Immature natural killer cell (primary cell): ENCODE data around the gene TP63. TPM values are rescaled to one million over a fixed set of nuclear protein-coding genes. Genes with fewer than 3 reads are reported as not detected.
"Not testable (repeated sequence)": the region's sequence is repeated elsewhere in the genome, so short reads cannot be mapped to it uniquely, and the experiment has no call there.

ENCODE experiments used
- DNase-seq, 3 donors: peaks; one replicate each; pipeline ENCODE4 v3.0.0; 2022; ENCODE audit warnings: mixed read lengths in 1 of 3
- H3K27ac Mint-ChIP-seq, 6 donors: one replicate each; pipeline ENCODE4 v1.8.0; 2020; ENCODE audit warnings: mixed read lengths in 6 of 6, mild to moderate bottlenecking in 5 of 6, inconsistent platforms in 4 of 6, moderate library complexity in 3 of 6
- H3K27me3 Mint-ChIP-seq, 3 donors: one replicate each; pipeline ENCODE4 v1.8.0; 2020 to 2021; ENCODE audit warnings: low read depth in 3 of 3, mild to moderate bottlenecking in 3 of 3, mixed read lengths in 3 of 3, moderate library complexity in 3 of 3, inconsistent platforms in 1 of 3
- H3K36me3 Mint-ChIP-seq, 3 donors: one replicate each; pipeline ENCODE4 v1.8.0; 2020; ENCODE audit warnings: mixed read lengths in 3 of 3, inconsistent platforms in 2 of 3, mild to moderate bottlenecking in 2 of 3
- H3K4me1 Mint-ChIP-seq, 2 donors: one replicate each; pipeline ENCODE4 v1.8.0; 2020; ENCODE audit warnings: inconsistent platforms in 2 of 2, mild to moderate bottlenecking in 2 of 2, mixed read lengths in 2 of 2, moderate library complexity in 1 of 2
- H3K4me3 Mint-ChIP-seq, 5 donors: one replicate each; pipeline ENCODE4 v1.8.0; 2020; ENCODE audit warnings: mild to moderate bottlenecking in 5 of 5, mixed read lengths in 5 of 5, inconsistent platforms in 3 of 5, moderate library complexity in 3 of 5
- H3K9me3 Mint-ChIP-seq, 6 donors: one replicate each; pipeline ENCODE4 v1.8.0; 2020; ENCODE audit warnings: mild to moderate bottlenecking in 6 of 6, mixed read lengths in 6 of 6, inconsistent platforms in 4 of 6, moderate library complexity in 3 of 6
- polyA plus RNA-seq, 3 donors: library from polyadenylated mRNA; unstranded; fragments of 300-500 nt; fragmentation: Illumina TruSeq; gene quantifications; one replicate each; pipeline ENCODE4 v1.2.3, GENCODE V29; 2021

Gene TP63
- polyA plus RNA-seq, 3 donors from 2014 or later, result not detected

DNA sequence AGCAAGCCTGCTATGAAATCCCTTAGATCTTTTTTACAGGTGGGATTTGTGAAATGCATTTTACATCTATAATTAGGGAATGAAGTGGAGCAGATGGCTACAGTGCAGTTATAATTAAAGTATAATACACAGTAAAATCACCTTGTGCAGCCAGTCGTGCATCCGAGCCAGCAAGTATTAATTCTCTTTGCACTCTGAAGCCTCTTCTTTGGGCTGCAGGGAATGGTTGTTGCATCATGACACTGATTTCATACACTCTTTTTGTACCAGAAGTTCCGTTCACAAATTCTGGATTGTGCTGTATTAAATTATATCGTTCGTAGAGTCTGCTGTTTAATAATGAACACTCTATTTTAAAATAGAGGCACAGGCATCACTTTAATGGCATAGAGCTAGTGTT is 28.7 kb upstream of the TP63 start:
- DNase-seq, result no peak
- Mint-ChIP-seq H3K27me3 (no peaks in the 10 kb centered on the region), H3K9me3 (peaks cover 0 to 4% (median 2%) of the 10 kb centered on the region in 6 donors), H3K4me1 (no peaks in the 10 kb centered on the region), H3K4me3 (no peak overlapping the region), H3K36me3 (no peaks in the 10 kb centered on the region), H3K27ac (no peak overlapping the region)

DNA sequence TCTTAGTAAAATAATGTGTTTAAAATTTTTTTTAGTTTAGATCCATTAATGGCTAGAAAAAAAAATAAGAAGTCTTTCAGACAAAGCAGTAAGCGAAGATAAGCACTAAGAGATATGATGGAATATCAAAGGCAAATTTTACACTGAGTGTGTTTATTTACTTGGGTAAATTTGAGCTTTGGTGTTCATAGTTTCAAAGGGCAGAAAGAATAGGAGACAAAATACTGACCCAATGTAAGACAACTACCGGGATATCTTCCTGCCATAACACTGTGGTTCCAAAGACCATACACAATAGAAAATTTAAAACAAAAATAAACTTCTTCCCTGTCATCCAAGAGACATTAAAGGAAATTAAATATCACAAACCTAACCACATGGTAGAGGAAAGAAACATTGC is 25.5 kb upstream of the TP63 start:
- Mint-ChIP-seq H3K27me3 (peaks cover 0 to 3% (median 0%) of the 10 kb centered on the region in 3 donors), H3K27ac (no peak overlapping the region), H3K36me3 (no peaks in the 10 kb centered on the region), H3K4me3 (no peak overlapping the region), H3K4me1 (no peaks in the 10 kb centered on the region), H3K9me3 (peaks cover 0 to 4% (median 2%) of the 10 kb centered on the region in 6 donors)
- no peak for DNase-seq

DNA sequence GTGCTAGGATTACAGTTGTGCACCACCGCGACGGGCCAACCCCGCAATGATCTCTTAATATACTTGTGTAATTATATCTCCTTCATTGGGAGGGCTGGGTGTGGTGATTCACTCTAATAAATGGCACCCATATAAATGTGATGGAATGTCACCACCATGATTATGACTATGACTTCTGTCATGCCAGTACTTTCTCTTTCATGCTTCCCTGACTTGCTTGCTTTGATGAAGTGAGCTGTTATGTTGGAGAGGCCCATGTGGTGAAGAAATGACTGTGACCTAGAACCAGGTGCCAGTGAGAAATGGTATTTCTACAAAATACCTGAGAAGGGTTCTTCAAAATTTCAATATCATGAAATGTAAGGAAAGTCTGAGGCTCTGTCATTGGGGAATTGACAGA is 24.4 kb upstream of the TP63 start:
- Mint-ChIP-seq H3K36me3 (no peaks in the 10 kb centered on the region), H3K27me3 (peaks cover 0 to 3% (median 0%) of the 10 kb centered on the region in 3 donors), H3K4me3 (no peak overlapping the region), H3K27ac (no peak overlapping the region), H3K9me3 (peaks cover 0 to 3% (median 2%) of the 10 kb centered on the region in 6 donors), H3K4me1 (no peaks in the 10 kb centered on the region)
- no peak for DNase-seq

DNA sequence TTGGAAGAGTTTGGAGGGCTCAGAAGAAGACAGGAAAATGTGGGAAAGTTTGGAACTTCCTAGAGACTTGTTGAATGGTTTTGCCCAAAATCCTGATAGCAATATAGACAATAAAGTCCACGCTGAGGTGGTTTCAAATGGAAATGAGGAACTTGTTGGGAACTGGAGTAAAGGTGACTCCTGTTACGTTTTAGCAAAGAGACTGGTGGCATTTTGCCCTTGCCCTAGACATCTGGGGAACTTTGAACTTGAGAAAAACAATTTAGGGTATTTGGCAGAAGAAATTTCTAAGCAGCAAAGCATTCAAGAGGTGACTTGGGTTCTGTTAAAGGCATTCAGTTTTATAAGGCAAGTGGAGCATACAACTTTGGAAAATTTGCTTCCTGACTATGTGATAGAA is 18.5 kb upstream of the TP63 start:
- not testable (repeated sequence) for H3K4me3 Mint-ChIP-seq, H3K9me3 Mint-ChIP-seq, H3K27me3 Mint-ChIP-seq, H3K4me1 Mint-ChIP-seq, H3K36me3 Mint-ChIP-seq, DNase-seq, H3K27ac Mint-ChIP-seq

DNA sequence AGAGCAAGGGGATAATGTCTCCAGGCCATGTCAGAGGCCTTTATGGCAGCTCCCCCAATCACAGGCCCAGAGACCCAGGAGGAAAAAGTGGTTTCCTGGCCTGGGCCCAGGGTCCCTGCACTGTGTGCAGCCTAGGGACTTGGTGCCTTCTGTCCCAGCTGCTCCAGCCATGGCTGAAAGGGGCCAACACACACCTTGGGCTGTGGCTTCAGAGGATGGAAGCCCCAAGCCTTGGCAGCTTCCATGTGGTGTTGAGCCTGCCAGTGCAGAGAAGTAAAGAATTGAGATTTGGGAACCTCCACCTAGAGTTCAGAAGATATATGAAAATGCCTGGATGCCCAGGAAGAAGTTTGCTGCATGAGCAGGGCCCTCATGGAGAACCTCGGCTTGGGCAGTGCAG is 18.1 kb upstream of the TP63 start:
- H3K9me3 Mint-ChIP-seq, result peaks cover 0 to 3% (median 0%) of the 10 kb centered on the region in 6 donors
- H3K36me3 Mint-ChIP-seq, result no peaks in the 10 kb centered on the region
- no peak for DNase-seq
- H3K4me3 Mint-ChIP-seq, result no peak overlapping the region
- no peaks in the 10 kb centered on the region for H3K4me1 Mint-ChIP-seq
- peaks cover 0 to 3% (median 0%) of the 10 kb centered on the region in 3 donors for H3K27me3 Mint-ChIP-seq
- H3K27ac Mint-ChIP-seq, result no peak overlapping the region

DNA sequence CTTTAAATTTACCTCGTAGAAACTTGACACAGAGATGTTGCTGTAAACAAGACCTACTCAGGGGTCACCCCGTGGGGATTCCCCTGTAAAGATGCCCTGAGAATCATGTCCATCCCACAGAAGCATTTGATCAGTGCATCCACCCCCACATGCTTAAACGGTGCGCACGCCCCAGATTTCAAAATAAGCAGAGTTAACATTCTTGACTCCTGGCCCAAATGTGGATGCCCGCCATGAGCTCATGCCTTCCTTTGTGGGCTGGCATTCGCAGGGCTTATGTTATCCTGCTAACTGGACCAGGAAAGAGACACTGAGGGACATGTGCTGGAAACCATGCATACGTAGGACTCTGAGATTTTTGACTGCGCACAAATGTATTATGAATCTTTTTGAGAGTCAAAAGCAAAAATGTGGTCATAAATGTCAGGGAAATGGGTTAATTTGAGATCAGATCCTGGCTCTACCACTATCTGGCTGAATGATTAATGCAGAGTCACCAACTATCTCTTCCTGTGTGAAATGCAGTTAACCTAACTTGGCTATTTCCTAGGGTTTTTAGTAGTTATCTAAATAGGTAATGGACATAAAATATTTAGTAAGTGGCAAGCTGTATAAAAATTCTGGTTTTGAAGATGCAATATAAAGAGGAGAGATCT is 9.1 kb upstream of the TP63 start:
- Mint-ChIP-seq H3K4me1 (no peaks in the 10 kb centered on the region), H3K4me3 (no peak overlapping the region), H3K9me3 (peaks cover 0 to 3% (median 0%) of the 10 kb centered on the region in 6 donors), H3K27me3 (no peaks in the 10 kb centered on the region), H3K27ac (no peak overlapping the region), H3K36me3 (no peaks in the 10 kb centered on the region)
- no peak for DNase-seq

DNA sequence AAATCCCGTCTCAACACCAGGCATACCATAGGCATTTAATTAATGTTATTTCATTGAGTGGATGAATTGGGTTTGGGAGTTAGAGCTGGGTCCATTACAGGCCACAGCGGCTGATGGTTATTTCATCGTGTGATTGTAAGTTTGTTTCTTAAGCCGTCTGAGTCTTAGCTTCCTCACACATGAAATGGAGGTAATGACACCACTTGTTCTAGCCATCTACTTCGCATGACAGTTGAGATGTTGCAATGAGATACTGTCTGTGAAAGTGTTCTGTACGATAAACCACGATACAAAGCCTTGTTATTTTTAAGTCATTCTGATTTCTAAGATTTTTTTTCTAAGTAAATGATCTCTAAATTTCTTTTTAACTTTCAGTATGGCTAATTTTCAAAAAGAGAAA is 8.6 kb upstream of the TP63 start:
- Mint-ChIP-seq H3K27ac (no peak overlapping the region), H3K4me3 (no peak overlapping the region), H3K4me1 (no peaks in the 10 kb centered on the region), H3K36me3 (no peaks in the 10 kb centered on the region), H3K27me3 (no peaks in the 10 kb centered on the region), H3K9me3 (peaks cover 0 to 3% (median 0%) of the 10 kb centered on the region in 6 donors)
- DNase-seq, result no peak

DNA sequence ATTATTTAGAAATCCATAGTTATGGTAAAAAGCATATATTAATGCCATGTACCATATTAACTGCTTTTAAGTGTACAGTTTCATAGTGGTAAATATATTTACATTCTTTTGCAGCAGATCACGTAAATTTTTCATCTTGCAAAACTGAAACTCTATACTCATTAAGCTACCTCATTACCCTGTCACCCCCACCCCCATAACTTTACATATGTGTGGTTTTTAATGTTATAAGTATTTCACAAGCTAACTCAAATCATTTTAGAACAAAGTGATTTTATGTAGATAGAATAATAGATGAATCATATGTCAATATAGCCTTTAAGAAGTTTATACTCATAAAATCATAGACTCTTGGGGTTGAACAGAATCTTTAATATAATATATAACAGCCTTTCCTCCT is 7.1 kb upstream of the TP63 start:
- H3K27me3 Mint-ChIP-seq, result no peaks in the 10 kb centered on the region
- H3K36me3 Mint-ChIP-seq, result no peaks in the 10 kb centered on the region
- no peak overlapping the region for H3K4me3 Mint-ChIP-seq
- peaks cover 0 to 3% (median 0%) of the 10 kb centered on the region in 6 donors for H3K9me3 Mint-ChIP-seq
- no peak overlapping the region for H3K27ac Mint-ChIP-seq
- H3K4me1 Mint-ChIP-seq, result no peaks in the 10 kb centered on the region
- no peak for DNase-seq

DNA sequence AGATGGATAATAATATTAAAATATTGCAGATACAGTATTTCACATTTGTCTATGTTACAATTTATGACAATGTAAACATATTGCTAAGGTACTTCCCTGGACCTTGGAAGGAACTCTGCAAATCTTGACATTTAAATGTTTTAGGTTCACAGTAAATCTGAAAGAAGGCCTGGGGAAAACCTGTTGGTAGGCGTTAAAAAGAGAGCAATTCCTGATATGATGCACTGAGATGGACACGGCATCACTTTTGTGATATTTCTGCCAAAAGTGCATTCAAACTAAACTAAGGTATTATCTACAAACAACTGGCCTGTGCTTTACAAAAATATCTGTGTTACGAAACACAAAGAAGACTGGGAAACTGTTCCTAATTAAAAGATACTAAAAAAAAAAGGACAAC is 6.1 kb upstream of the TP63 start:
- no peaks in the 10 kb centered on the region for H3K27me3 Mint-ChIP-seq
- no peaks in the 10 kb centered on the region for H3K36me3 Mint-ChIP-seq
- H3K4me1 Mint-ChIP-seq, result peaks cover 0 to 1% of the 10 kb centered on the region in 2 donors
- H3K9me3 Mint-ChIP-seq, result peaks cover 0 to 3% (median 0%) of the 10 kb centered on the region in 6 donors
- no peak for DNase-seq
- no peak overlapping the region for H3K27ac Mint-ChIP-seq
- H3K4me3 Mint-ChIP-seq, result no peak overlapping the region

DNA sequence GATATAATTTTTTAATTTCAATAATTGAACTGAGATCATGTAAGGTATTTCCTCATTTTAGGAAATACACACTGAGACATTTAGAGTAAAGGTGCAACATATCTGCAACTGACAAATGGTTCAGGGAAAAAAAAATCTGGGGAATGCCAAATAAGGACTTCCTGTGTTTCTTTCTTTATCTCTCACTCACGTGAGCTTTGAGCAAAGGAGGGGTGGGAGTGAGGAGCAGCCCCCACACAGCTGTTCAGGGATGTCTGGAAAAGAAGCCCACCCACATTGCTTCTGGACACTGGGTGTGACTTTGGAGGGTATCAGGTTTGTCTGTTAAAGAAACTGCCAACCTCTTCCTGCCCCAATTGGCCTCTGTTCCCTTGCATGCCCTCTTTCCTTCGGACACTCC is 5.6 kb upstream of the TP63 start:
- no peak overlapping the region for H3K4me3 Mint-ChIP-seq

DNA sequence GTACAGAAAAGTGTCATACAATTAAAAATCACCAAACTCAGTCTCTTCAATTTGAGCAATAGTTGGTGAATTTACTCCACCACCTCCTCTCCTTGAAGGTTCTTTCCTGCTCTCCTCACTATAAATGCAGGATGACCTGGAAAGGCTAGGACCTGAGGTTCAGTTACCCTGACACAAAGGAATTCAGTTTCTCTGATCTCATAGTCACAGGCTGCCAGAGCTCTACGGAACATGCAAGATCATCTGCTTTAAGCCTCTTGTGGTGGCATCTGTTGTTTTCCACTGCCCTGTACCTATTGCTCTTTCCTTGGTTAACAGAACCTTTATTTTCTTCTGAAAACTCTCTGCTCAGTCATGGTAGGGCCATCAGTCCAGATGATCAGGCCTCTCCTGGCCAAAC is 4.9 kb upstream of the TP63 start:
- Mint-ChIP-seq H3K4me3 (no peak overlapping the region), H3K36me3 (no peaks in the 10 kb centered on the region), H3K4me1 (peaks cover 0 to 9% of the 10 kb centered on the region in 2 donors), H3K27me3 (peaks cover 0 to 3% (median 0%) of the 10 kb centered on the region in 3 donors), H3K9me3 (peaks cover 0 to 3% (median 0%) of the 10 kb centered on the region in 6 donors), H3K27ac (no peak overlapping the region)
- no peak for DNase-seq

More for the DNA sequence above, 5.6 kb upstream of the TP63 start:
- H3K27ac Mint-ChIP-seq, result no peak overlapping the region
- H3K36me3 Mint-ChIP-seq, result no peaks in the 10 kb centered on the region
- peaks cover 0 to under 1% (median 0%) of the 10 kb centered on the region in 3 donors for H3K27me3 Mint-ChIP-seq
- no peak for DNase-seq
- peaks cover 0 to 3% (median 0%) of the 10 kb centered on the region in 6 donors for H3K9me3 Mint-ChIP-seq
- H3K4me1 Mint-ChIP-seq, result peaks cover 0 to 6% of the 10 kb centered on the region in 2 donors

DNA sequence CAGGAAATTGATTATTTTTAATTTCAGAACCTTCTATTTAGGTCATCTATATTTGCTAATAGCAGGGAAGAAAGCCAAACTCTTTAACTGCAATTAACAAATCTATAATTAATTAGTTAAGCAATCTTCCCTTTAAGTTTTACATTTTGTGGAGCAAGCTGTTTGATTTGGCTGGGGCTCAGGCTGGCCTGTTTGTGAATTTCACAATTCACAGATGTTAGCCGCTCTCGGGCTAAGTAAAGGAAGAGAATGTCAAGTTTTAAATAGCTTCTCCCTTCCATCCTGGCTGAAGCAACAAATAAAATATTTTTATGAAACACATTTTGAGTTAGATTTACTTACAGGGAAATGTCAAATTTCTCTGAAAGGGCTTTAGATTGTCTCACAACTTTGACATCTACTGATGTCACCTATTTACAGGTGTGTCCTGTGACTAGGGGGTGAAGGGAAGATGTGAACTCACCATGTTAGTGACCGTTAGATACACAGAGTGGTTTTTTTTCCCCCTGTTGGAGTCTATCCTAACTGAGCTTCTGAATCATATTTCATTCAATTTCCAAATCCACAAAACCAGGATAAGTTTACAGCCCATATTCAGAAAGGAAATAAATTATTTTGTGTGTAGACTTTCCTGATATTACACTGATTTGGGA is 1.3 kb upstream of the TP63 start:
- no peak for DNase-seq
- H3K27ac Mint-ChIP-seq, result no peak overlapping the region
- H3K9me3 Mint-ChIP-seq, result peaks cover 0 to 3% (median 0%) of the 10 kb centered on the region in 6 donors
- peaks cover 0 to 3% (median 0%) of the 10 kb centered on the region in 3 donors for H3K27me3 Mint-ChIP-seq
- H3K4me1 Mint-ChIP-seq, result peaks cover 0 to 9% of the 10 kb centered on the region in 2 donors
- no peaks in the 10 kb centered on the region for H3K36me3 Mint-ChIP-seq
- H3K4me3 Mint-ChIP-seq, result peak overlapping the region in 1 of 5 donors; percentile 5

DNA sequence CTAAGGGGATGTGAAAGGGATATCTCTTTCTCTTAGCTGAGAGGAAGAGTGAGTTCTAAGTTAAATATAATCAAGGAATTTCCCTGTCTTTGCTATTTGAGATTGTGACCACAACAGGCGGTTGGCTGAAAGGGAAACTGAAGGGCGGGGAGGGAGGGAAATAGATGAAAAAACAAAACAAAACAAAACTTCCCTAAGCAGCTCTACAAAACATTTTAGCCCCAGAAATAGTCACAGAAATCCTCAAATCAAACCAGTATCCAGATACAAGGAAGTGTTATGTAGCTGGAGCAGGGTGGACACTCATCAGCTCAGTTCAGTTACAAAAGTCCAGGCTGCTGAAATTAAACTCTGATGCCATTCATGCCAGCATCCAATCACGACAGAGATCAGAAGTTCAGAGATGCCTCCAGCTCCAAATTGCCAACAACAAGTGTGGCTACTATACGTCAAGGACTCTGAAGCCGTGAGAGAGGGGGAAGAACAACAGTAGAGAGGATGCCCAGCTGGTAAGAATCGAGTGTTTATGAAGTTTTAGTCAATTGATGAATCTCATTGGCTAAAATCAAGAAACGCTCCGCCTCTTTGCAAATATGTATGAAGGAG is 319 bp upstream of the TP63 start:
- Mint-ChIP-seq H3K27ac (no peak overlapping the region), H3K27me3 (peaks cover 0 to 3% (median 0%) of the 10 kb centered on the region in 3 donors), H3K9me3 (peaks cover 0 to 3% (median 0%) of the 10 kb centered on the region in 6 donors), H3K36me3 (no peaks in the 10 kb centered on the region), H3K4me3 (peak overlapping the region in 1 of 5 donors; percentile 36), H3K4me1 (peaks cover 0 to 9% of the 10 kb centered on the region in 2 donors)
- no peak for DNase-seq

DNA sequence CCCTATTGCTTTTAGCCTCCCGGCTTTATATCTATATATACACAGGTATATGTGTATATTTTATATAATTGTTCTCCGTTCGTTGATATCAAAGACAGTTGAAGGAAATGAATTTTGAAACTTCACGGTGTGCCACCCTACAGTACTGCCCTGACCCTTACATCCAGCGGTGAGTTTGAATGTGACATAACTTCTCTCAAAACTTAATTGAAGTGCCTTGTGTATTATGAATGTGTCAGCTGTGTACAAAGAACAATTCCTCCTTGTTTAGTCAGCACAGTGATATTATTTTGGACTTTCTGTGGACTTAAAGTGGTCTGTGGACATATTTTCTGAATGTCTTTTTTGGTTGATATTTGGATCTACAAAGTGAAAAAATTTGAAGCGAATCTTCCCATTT is 220 bp downstream of the TP63 start:
- Mint-ChIP-seq H3K27ac (no peak overlapping the region), H3K4me3 (no peak overlapping the region)

More for the DNA sequence above, 220 bp downstream of the TP63 start:
- H3K27me3 Mint-ChIP-seq, result peaks cover 0 to 3% (median 0%) of the 10 kb centered on the region in 3 donors
- no peaks in the 10 kb centered on the region for H3K36me3 Mint-ChIP-seq
- peaks cover 0 to 9% of the 10 kb centered on the region in 2 donors for H3K4me1 Mint-ChIP-seq
- DNase-seq, result no peak
- H3K9me3 Mint-ChIP-seq, result peaks cover 0 to 3% (median 0%) of the 10 kb centered on the region in 6 donors
